ENCODE data around the gene STAM. TPM values are rescaled to one million over a fixed set of nuclear protein-coding genes. Genes with fewer than 3 reads are reported as not detected.

Gene STAM
- total and polyA plus RNA-seq, 7 donors = 5.4 to 19.3 (median 13.7) TPM

DNA sequence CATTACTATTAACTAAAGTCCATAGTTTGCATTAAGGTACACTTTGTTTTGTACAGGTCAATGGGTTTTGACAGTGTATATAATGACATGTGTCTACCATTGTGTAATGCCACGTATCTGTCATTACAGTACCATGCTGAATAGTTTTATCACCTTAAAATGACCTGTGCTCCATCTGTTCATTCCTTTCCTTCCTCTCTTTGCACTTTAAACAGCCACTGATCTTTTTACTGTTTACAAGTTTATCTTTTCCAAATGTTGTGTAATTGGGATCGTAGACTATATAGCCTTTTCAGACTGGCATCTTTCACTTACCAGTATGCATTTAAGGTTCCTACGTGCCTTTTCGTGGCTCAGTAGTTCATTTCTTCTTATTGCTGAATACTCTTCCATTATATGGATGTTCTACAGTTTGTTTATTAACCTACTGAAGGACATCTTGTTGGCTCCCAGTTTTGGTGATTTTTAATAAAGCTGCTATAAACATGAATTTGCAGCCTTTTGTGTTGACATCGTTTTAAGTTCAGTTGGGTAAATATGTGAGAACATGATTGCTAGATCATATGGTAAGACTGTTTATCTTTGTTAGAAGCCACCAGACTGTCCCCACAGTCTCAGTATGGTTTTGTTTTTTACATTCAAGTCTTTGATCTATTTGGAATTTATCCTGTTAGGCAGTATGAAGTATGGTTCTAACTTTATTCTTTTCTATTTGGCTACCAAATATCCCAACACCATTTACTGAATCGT is 24.7 kb downstream of the STAM start:
- Histone ChIP-seq H3K27ac (no peak overlapping the region), H3K4me1 (peaks cover 0 to 6% (median 3%) of the 10 kb centered on the region in 4 donors), H3K27me3 (no peaks in the 10 kb centered on the region), H3K4me3 (no peak overlapping the region), H3K9me3 (no peaks in the 10 kb centered on the region), H3K36me3 (no peaks in the 10 kb centered on the region)
- DNase-seq = no peak
- 54 to 70% methylated on average over 6 of the region's 6 CpGs for WGBS, 2 donors
- intact Hi-C loops (cut with DNase I) = no loop called here
- TF ChIP-seq, protein P1, sequence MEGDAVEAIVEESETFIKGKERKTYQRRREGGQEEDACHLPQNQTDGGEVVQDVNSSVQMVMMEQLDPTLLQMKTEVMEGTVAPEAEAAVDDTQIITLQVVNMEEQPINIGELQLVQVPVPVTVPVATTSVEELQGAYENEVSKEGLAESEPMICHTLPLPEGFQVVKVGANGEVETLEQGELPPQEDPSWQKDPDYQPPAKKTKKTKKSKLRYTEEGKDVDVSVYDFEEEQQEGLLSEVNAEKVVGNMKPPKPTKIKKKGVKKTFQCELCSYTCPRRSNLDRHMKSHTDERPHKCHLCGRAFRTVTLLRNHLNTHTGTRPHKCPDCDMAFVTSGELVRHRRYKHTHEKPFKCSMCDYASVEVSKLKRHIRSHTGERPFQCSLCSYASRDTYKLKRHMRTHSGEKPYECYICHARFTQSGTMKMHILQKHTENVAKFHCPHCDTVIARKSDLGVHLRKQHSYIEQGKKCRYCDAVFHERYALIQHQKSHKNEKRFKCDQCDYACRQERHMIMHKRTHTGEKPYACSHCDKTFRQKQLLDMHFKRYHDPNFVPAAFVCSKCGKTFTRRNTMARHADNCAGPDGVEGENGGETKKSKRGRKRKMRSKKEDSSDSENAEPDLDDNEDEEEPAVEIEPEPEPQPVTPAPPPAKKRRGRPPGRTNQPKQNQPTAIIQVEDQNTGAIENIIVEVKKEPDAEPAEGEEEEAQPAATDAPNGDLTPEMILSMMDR (IDR thresholded peaks at IDR 0.05) = no peak

DNA sequence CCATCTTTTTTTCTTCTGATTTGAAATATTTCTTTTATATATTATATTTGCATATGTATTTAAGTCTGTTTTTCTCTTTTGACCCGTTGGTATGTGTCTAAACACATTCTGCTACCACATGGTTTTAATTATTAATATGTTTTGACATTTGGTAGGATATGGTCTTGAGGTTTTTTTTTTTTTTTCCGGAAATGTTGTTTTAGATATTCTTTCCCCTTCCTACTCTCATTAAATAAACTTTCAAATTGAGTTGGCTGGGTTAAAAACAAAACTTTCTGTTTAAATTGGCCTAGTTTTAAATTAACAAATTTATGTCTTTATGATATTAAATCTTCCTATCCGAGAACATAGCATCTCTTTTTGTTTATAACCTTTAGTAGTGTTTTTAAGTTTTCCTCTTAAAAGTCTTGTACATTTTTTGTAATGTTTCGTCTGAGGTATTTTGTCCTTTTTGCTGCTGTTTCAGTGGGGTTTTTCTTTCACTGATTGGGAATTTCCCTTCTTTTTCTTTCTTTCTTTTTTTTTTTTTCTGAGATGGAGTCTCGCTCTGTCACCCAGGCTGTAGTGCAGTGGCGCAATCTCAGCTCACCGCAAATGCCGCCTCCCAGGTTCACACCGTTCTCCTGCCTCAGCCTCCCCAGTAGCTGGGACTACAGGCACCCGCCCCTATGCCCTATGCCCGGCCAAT is 25.4 kb downstream of the STAM start:
- no peaks in the 10 kb centered on the region for H3K9me3 ChIP-seq
- no peaks in the 10 kb centered on the region for H3K27me3 ChIP-seq
- WGBS, 2 donors = 62 to 83% methylated on average over 11 of the region's 11 CpGs
- H3K4me1 ChIP-seq = peaks cover 0 to 12% (median 7%) of the 10 kb centered on the region in 4 donors
- TF ChIP-seq POLR2AphosphoS5 (IDR thresholded peaks at IDR 0.05) (no peak), POLR2A (IDR thresholded peaks at IDR 0.05) (no peak), EP300 (IDR thresholded peaks at IDR 0.05) (no peak)
- TF ChIP-seq, protein P1 (IDR thresholded peaks at IDR 0.05) = no peak
- intact Hi-C loops (cut with DNase I) = no loop called here
- H3K4me3 ChIP-seq = no peak overlapping the region
- H3K36me3 ChIP-seq = no peaks in the 10 kb centered on the region
- H3K27ac ChIP-seq = no peak overlapping the region
- no peak for DNase-seq

DNA sequence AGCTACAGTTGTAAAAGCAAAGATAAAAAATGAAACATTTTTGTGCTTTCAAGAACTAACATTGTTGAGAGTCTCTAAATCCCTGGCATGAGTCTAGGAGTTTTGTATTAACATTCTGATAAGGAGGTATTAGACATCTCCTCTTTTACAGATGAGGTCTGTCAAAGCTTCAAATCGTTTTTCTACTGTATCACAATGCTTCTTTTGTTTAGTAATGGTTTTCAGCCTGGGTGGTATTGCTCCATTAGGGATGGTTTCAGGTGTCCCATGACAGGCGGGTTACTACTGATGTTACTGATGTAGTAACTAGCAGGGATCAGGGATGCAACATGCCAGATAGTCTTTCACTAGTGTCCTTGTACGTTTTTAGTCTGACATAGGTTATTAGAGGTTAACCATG is 27.4 kb downstream of the STAM start:
- Histone ChIP-seq H3K9me3 (no peaks in the 10 kb centered on the region), H3K27ac (no peak overlapping the region), H3K4me3 (no peak overlapping the region), H3K36me3 (no peaks in the 10 kb centered on the region), H3K4me1 (peaks cover 0 to 26% (median 9%) of the 10 kb centered on the region in 4 donors), H3K27me3 (no peaks in the 10 kb centered on the region)
- 57 to 73% methylated on average over 3 of the region's 3 CpGs for WGBS, 2 donors
- TF ChIP-seq POLR2AphosphoS5 (IDR thresholded peaks at IDR 0.05) (no peak), EP300 (IDR thresholded peaks at IDR 0.05) (no peak), POLR2A (IDR thresholded peaks at IDR 0.05) (no peak)
- TF ChIP-seq, protein P1 (IDR thresholded peaks at IDR 0.05) = no peak
- no peak for DNase-seq
- intact Hi-C loops (cut with DNase I) = no loop called here

DNA sequence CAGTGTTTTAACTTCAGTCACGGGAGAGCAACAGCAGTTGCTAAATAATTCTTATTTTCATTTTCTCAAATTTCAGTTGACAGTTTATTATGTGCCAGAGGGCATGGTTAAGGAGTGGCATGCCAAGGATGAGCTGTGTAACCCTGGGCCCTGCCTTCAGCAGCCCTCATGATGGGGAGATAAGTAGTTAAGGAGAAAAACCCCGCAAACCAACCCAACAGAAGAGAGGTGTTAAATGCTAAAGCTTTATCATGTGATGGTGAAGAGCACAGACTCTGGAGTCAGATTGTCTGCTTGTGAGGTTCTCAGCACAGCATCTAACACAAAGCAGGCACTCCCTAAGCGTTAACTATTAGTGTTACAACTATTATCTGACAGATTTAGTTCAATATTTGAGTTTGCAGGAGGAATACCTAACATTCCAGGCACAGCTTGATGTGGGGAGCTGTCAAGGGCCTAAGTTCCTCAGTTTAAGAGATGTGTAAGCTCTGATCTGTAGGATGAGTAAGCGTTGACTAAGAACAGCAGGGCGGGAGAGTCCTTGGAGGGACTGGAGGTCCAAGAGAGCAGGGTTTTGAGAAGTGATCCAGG is 29.6 kb downstream of the STAM start:
- H3K36me3 ChIP-seq = no peaks in the 10 kb centered on the region
- H3K9me3 ChIP-seq = no peaks in the 10 kb centered on the region
- H3K4me3 ChIP-seq = no peak overlapping the region
- TF ChIP-seq, protein P1 (IDR thresholded peaks at IDR 0.05) = no peak
- TF ChIP-seq POLR2AphosphoS5 (IDR thresholded peaks at IDR 0.05) (no peak), POLR2A (IDR thresholded peaks at IDR 0.05) (no peak), EP300 (IDR thresholded peaks at IDR 0.05) (no peak)
- H3K4me1 ChIP-seq = peaks cover 0 to 27% (median 9%) of the 10 kb centered on the region in 4 donors
- intact Hi-C loops (cut with DNase I) = no loop called here
- no peaks in the 10 kb centered on the region for H3K27me3 ChIP-seq
- peak overlapping the region in 3 of 4 donors; percentile 31 to 57 (median 51) for H3K27ac ChIP-seq
- no peak for DNase-seq
- 84 to 94% methylated on average over 5 of the region's 5 CpGs for WGBS, 2 donors
